ACHN (cell line): ENCODE data around the gene DUSP5.
"Not testable (repeated sequence)": the region's sequence is repeated elsewhere in the genome, so short reads cannot be mapped to it uniquely, and the experiment has no call there.

Experiments
- DNase-seq: peaks from one replicate; pipeline ENCODE4 v3.0.0-alpha.2; 2015
- in situ Hi-C: cut with HindIII; loops from 2 replicates; pipeline ENCODE4 v1.10.0; 2017; ENCODE audit warnings: low sequenced_read_pairs, low pct_ligation_motif_present, low pct_unique_long_range_greater_than_20kb

Gene DUSP5

DNA sequence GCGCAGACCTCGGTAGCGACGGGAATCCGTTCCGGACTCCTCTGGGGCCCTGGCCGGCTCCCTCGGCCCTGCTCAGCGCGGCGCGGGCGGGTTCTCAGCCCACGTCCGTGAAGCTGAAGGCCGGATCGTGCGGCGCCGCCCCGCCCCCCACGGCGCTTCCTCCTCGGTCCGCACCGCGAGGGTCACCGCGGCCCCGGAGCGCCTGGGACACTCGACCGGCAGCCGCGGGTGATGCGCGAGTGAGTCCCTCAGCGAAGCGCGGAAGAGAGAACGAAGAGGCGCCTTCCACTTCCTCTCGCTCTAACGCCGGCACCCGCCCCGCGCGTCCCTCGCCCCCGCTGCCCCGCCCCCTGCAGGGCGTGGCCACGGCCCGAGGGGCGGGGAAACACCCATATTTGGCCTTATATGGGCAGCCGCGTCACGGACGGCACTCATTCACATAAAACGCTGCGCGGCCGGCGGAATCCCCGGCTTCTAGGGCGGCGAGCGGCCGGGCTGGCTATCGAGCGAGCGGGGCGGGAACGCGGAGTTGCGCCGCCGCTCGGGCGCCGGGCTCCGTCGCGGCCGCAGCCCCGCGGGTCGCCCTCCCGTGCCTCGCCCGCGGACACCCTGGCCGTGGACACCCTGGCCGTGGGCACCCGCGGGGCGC is at the start of gene DUSP5:
DUSP5 (plus strand) TSS at position 470 of the 649 bp plus-strand sequence. CDS start 215 bp downstream, outside the sequence.
- in situ Hi-C loops = no loop called here
- peak; percentile 96 for DNase-seq

DNA sequence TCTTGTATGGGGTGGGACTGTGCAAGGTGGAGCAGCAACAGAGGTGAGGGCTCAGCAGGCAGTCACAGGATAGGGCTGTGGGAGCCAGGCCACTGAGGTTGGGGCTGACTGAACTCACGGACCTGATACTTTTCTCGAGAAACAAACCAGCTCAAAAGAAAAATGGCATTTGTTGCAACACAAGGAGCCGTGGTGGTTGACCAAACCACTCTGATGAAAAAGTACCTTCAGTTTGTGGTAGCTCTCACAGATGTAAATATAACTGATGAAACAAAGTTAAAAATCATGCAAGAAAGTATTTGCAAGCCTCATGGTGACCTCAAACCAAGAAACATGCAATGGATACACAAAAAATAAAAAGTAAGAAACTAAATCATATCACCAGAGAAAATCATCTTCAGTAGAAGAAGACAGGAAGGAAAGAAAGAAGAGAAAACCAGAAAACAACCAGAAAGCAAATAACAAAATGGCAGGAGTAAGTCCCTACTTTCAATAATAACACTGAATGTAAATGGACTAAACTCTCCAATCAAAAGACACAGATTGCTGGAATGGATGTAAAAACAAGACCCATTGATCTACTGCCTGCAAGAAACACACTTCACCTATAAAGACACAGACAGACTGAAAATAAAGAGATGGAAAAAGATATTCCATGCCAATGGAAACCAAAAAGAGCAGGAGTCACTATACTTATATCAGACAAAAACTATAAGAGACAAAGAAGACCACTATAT is 48.9 kb upstream of the DUSP5 start:
- DNase-seq = no peak
- in situ Hi-C loops = no loop called here

DNA sequence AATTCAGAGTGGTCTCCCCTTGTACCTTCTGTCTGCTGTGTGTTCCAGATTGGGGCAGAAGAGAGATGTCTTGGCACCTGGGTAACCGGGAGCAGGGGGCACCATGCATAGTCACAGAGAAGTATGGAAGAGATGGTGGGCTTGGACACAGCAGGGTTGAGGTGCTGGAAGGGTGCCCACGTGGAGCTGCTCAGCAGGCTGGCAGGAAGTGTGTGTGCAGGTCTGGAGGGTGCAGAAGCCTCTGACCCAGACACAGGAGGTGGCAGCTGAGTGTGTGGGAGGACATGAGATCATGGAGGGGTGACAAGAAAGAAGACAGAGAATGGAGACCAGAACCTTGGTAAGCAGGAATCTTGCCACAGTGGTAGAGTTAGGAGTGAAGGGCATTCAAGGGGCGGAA is 42.3 kb upstream of the DUSP5 start:
- in situ Hi-C loops = no loop called here
- no peak for DNase-seq

DNA sequence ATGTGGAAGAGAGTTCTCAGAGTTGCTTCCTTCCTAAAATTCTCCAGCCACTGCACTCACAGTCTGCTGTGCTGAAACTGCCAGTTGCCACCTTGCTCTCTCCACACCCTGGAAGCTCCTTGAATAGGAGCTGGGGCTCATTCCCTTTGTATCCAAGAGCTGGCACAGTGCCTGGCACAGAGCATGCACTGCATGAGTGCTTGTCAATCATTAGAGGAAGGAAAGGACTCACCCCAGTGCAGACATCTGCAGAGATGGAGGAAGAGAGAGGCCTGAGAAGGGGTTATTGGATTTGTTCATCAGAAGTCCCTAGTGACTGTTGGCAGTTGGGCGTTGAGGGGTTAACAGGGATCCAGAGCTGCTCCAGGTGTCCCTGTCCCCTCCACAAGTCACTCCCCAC is 41.7 kb upstream of the DUSP5 start:
- peak; percentile 76 for DNase-seq
- in situ Hi-C loops = no loop called here

GRCh38 chr10:110456523-110457091 is 41.1 kb upstream of the DUSP5 start:
- in situ Hi-C loops = no loop called here
- no peak for DNase-seq

DNA sequence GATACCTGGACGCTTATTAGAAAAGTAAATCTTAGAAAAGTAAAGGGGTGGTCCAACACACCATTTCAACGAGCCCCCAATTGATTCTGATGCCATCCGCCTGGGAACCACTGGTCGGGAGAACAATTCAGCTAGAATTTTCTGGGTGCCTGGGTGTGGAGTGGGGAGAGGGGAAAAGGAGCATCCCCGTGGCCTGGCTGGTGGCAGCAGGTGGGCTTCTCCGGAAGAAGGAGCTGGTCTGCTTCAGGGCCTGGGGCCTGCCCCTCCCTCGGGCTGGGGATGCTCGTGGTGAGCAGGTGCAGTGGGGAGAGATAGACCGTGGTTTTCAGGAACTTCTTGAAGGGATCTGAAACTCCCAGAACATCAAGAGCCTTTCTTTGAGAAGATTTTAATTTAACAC is 39.9 kb upstream of the DUSP5 start:
- no peak for DNase-seq

DNA sequence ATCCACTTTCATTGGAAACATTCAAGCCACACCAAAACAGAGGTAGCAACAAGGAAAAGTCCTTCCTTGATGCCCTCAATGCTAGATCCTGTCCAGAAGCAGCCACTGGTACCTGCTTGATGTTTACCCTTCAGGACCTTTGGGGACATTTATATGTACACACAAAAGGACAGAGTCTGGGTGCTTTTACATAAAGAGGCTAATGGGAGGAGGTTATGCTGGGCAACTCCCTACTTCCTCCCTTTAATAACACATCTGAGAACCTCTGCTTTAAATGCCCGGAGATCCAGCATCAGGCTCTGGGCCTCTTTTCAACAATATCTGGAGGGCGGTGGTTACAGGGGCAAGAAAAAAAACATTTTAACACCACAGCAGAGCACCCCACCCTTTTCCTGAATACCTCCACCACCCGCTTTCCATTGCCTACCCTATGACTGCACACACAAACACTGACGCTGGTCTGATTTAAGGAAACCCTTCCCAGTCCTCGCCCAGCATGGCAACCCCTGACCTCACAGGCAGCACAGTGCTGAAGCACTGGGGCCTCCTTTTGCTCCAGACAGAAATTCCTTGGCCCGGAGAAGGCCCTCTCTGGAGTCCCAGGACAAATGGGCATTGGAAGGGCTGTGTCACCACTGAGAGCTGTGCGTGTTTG is 39.3 kb upstream of the DUSP5 start:
- in situ Hi-C loops = no loop called here
- no peak for DNase-seq

More for the DNA sequence above, 39.9 kb upstream of the DUSP5 start:
- in situ Hi-C loops = no loop called here

DNA sequence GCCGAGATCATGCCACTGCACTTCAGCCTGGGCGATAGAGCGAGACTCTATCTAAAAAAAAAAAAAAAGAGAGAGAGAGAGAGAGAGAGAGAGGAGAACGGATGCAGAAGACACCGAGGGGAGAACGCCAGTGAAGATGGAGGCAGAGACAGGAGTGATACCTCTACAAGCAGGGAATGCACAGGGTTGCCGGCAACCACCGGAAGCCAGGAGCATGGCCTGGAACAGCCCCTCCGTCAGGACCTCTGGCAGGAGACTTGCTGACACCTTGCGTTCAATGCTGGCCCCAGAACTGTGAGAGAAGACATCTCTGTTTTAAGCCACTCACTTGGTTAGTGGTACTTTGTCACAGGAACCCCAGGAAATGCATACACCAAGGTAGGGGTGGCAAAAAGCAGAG is 38.1 kb upstream of the DUSP5 start:
- in situ Hi-C loops = no loop called here
- DNase-seq = peak; percentile 20

- DNase-seq = peak; percentile 89
- in situ Hi-C loops = no loop called here
These were observed 37.4 kb upstream of the DUSP5 start for GRCh38 chr10:110460111-110460809.

DNA sequence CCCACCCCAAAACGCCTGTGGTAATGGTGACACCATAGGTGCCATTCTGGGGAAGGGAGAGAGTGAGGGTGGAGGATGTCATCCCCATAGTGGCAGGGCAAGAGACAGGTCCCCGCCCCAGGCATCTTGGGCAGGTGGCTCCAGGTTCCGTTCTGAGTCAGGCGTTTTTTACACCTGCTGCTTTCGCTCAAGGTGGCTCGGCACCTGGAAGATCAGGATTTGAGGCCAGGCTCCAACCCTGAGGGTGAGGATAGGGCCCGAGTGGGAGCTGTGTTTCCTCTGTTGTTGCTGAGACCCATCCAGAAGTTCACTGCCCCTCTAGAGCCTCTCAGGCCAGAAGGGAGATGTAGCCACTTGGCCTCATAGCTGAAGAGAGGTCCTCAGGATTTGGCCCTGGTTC is 36.6 kb upstream of the DUSP5 start:
- in situ Hi-C loops = no loop called here
- no peak for DNase-seq

DNA sequence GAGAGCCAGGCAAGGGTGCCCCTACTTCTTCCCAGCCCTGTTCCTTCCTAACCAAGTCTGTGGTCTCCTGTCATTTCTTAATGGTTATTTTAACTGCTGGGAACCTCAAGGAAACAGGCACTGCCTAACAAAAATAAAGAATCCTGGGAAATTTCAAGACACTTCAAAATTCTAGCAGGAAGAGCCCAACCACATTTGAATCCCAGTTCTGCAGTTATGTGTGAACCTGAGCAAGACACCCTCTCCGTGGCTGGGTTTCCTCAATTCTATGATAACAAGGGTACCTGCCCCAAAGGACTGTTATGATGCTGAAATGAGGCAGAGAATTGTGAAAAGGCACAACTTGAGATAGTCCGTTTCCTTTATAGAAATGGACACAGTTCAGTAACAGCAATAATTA is 36.2 kb upstream of the DUSP5 start:
- no peak for DNase-seq
- in situ Hi-C loops = no loop called here

- DNase-seq = no peak
- in situ Hi-C loops = no loop called here
These were observed 35.3 kb upstream of the DUSP5 start for GRCh38 chr10:110462166-110463095.

DNA sequence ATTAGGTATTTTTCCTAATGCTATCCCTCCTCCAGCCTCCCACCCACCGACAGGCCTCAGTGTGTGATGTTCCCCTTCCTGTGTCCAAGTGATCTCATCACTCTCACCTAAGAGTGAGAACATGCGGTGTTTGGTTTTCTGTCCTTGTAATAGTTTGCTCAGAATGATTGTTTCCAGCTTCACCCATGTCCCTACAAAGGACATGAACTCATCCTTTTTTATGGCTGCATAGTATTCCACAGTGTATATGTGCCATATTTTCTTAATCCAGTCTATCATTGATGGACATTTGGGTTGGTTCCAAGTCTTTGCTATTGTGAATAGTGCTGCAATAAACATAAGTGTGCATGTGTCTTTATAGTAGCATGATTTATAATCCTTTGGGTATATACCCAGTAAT is 29.4 kb upstream of the DUSP5 start:
- in situ Hi-C loops, DNase-seq: not testable (repeated sequence)

DNA sequence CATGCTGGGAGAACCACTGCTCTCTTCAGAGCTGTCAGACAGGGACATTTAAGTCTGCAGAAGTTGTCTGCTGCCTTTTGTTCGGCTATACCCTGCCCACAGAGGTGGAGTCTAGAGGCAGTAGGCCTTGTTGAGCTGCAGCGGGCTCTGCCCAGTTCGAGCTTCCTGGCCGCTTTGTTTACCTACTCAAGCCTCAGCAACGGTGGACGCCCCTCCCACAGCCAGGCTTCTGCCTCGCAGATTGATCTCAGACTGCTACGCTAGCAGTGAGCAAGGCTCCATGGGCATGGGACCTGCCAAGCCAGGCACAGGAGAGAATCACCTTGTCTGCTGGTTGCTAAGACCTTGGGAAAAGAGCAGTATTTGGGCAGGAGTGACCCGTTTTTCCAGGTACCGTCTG is 27.2 kb upstream of the DUSP5 start:
- DNase-seq, in situ Hi-C loops: not testable (repeated sequence)

GRCh38 chr10:110471566-110472139 is 26.1 kb upstream of the DUSP5 start:
- no peak for DNase-seq
- in situ Hi-C loops = no loop called here

- in situ Hi-C loops = no loop called here
- no peak for DNase-seq
These were observed 23.7 kb upstream of the DUSP5 start for GRCh38 chr10:110474017-110474416.

DNA sequence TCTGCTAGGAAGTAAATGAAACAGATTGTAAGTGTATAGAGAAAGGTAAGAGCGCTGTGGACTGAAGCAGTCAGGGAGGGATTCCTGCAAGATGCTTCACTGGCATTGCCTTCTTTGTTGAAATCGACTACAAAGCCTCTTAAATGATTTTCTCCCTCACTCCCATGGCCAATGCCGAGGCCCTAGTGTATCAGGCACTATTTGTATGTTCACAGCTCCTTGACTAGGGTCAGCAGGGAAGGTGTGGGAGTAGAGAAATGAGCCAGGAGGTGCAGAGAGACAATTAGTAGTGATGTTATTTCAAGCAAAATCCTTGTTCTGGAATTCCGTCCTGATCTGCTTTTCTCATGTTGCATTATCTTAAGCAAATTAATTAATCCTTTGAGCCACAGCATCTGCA is 22.9 kb upstream of the DUSP5 start:
- in situ Hi-C loops = no loop called here
- DNase-seq = no peak
